Esophagus mucosa (tissue), 1 donor: ENCODE data around the gene MAX. TPM values are rescaled to one million over a fixed set of nuclear protein-coding genes. Genes with fewer than 3 reads are reported as not detected.
"Not testable (repeated sequence)": the region's sequence is repeated elsewhere in the genome, so short reads cannot be mapped to it uniquely, and the experiment has no call there.

Source experiments
- ATAC-seq: fragments of 200-7000 bp; cut with Tn5 transposase; one replicate; pipeline ENCODE4 v1.9.1; 2020
- total RNA-seq: library from RNA; stranded (reverse); gene quantifications from one replicate; pipeline ENCODE4 v1.2.4, GENCODE V29; 2023
- donor health status: DM: yes; HTN: yes; CAD: no.

Gene MAX
- total RNA-seq, 1 donor from 2014 or later, result 90.8 TPM

DNA sequence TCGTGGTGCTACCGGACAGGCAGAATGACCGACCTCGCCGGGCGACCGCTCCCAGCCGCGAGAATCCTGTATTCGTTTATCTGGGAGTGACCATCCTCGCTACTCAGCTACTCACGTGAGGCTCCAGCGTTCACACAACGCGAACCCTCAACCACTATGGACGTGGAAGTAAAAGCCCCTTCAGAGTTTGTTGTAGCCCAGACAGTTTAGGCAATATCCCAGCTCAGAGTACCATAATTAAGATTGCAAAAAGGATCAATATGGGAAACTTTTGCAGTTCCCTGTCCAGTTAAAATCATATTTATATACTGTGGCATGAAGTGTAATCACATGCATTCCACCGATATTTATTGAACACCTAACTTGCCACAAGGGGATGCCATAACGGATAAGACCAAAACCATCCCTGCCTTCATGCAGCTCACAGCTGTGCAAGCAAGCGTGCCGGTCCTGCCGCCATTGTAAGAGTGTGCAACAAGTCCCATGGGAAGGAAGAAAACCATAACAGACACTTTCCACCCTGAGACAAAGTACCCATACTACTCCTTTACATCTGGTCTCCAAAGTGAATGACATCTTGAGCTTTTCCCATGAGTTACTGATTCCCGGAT, 938 bp upstream of the MAX start:
- ATAC-seq, result no peak

DNA sequence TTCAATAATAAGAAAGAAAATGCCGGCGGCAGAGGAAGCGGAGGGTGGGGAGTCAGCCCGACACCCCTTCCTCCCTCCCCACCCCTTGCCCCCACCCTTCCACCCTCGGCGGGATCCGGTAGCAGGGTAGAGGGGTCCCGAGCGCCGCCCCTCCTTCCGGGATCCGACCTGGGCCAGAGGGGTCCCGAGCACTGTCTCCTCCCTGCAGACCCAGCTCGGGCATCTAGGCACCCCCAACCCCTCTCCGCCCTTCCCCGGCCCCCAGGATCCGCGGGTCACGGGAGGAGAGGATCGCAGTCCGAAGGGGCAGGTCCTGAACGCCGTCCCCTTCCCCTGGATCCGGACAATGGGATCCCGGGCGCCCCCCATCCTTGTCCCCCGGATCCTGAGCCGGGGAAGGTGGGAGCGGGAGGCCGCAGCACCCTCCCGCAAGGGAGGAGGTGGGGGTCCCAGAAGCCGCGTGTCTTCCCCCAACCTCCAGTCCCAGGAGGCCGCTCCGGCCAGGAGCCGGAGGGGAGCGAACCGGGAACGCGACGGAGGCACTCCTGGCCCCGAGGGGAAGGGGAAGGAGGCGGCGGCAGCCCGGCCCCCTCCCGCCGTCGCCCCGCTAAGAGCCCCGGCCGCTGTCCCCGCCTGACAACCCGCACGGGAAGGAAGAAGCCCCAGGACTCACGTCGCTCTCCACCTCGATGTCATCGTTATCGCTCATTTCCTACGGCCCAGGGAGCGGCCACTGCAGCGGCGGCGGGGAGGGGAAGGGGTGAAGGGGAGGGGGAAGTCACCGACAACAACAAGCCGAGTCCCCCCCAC, 481 bp downstream of the MAX start:
- ATAC-seq, result peak; percentile 9

DNA sequence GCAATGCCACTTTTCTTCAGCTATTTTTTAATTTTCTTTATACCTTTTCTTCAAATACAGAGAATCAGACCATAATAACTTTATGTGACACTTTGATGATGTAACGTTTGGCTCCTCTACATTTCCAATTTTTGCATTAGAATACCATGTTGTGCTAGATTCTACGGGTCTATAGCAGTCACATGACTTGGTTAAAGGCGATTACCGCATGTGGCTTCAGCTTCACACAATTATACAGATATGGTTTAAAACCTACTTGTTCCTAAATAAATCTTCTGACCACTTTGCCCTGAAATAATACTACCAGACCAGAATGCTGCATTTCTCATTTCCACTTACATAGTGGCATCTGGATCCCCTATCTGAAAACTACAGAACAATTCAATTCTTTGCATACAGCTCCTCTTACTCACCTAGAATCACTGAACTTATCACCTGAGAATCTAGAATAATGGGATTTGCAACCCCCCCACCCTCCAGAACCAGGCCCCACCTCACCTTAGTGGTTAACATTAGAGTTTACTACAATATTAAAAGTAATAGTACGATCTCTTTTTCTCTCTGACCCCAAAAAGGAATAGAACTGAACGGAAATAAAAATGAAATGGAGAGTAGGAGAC, 1.3 kb downstream of the MAX start:
- ATAC-seq, result no peak

DNA sequence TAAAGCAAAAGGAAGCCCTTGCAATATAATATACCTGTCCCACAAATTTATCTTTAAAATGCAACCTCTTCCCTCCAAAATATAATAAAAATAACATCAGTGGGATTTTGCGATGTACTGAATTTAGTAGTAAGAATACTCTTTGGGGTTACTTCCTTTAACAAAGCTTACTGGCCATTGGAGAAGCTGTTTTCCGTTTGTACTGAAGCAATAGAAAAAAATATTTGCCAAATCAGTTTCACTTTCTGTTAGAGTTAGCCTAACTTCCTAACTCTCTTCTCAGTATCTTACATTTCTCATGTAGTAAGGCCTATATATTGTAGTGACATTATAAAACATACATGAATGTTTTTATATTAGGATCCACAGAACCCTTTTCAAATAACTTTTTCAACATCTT, 3.7 kb downstream of the MAX start:
- ATAC-seq, result no peak

DNA sequence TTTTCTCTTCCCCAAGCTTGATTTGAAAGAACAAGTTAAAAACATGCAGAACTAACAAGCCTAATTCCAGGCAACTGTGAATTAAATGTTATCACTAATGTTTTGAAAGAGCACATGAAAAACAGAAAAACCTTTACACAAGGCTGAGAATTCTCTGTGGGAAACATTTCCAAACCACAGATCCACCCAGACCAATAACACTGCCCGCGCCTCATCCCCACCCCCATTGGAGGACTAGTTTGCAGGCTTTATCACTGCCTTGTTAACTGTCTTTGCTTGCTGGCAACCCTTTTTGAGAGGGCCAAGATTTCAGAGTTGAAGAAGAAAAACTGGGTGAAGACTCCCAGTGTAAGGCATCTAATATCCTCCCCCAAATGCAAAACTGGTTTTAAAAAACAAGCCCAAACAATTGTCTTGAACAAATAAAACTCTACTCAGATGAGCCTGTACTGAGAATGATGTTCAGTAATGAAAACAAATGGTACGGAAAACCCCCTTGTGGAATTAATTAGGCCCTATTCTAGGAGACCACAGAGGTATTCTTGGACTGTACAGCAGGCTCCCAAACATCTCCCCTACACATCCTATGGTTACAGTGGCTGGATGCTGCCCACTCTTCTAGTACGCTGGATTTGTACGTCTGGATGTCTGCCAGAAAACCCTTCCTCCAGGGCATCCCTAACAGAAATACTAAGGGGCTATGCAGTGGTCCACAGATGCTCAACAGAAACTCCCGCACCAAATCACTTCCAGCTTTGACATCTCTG, 5.8 kb downstream of the MAX start:
- ATAC-seq, result no peak

DNA sequence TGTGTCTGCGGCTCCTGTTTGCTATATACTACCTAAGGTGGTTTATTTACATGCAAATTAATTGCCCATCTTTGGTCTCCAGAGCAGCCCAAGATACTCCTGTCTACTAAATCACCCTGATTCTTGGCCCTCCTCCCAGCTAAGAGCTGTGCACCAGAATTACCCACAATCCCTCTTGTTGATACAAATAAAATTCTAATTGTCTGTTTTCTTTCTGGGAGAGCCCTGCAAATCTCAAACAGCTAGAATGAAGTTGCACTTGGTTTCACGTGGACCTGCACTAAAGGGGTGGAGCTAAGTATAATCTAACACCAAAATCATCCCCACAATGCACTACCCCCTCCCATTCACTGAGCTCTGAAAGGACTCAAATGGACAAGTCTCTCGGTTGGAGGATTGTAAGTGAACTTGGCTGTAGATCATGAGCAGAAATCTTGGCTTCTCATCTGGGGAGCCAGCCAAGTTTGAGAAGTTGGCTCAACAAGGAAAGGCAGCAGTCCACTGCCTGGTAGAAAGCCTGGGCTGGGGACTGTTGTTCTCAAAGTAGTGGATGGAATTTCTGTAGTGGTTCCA, 6.6 kb downstream of the MAX start:
- ATAC-seq, result no peak

DNA sequence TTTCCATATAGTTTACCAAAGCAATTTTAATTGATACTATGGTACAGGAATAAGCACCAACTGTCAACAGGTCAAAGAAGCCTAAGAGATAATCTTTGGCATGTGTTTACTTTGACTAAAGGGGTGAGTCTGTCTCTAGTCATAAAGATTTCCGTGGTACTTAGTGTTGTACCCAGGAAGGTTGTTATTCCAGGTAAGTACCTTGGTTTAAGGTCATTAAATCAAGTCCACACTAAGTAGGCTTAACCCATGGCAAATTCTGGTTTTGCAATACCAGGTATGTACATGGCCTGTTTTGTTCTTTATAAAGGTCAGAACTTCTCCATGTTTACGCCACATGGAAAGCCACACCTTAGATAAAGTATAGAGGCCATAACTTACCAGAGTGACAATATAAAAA, 10.0 kb downstream of the MAX start:
- peak; percentile 85 for ATAC-seq

DNA sequence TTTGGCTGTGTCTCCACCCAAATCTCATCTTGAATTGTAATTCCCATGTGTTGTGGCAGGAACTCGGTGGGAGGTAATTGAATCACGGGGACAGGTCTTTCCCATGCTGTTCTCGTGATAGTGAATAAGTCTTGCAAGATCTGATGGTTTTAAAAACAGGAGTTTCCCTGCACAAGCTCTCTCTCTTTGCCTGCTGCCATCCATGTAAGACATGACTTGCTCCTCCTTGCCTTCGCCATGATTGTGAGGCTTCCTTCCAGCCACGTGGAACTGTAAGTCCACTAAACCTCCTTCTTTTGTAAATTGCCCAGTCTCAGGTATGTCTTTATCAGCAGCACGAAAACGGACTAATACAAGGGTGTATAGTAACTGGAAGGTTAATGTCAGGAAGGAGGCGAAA, 14.5 kb downstream of the MAX start:
- not testable (repeated sequence) for ATAC-seq

DNA sequence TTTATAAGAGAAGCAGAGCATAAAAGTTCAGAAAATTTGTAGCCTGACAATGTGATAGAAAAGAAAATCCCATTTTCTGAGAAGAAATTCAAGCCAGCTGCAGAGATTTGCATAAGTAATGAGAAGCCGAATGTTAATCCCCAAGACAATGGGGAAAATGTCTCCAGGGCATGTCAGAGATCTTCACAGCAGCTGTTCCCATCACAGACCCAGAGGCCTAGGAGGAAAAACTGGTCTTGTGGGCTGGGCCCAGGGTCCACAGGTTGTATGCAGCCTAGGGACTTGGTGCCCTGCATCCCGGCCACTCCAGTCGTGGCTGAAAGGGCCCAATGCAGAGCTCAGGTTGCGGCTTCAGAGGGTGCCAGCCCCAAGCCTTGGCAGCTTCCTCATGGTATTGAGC, 15.6 kb downstream of the MAX start:
- ATAC-seq, result not testable (repeated sequence)

DNA sequence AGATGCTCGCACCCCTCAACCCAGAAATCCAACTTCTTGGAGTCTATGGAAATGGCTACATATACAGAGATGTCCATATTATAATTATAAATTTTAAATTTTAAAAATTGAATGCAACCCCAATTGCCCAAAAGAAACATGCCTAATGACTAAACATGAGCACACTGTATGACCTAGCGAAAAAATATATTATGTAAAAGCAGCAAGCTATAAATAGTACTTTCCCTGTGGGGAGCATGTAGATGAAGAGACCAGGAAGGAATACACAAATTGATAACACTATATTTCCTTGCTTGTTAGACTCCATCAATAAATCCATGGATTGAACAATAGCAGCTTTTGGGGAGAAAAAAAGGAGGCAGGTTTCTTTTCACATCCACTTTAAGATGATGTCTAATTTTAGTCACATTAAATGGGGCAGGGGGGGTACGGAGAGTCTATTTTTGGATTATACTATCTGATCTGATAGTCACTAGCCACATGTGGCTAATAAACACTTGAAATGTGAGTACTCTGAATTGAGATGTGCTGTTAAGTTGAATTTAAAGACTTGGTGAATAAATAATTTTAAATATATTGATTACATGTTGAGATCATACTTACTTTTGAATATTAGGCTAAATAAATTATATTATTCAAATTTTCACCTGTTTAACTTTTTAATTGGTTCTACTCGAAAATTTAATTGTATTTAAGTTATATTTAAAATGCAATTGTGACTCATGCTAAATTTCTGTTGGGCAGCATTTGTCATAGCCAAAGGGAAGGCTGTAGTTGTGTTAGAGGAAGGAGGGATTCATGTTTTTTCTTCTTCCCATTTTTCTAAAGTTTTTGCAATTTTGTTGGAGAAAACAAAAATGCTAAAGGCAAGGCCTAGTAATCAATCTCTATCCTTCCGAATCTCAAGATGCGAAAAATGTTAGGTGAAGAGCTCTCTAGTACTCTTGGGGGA, 17.5 kb downstream of the MAX start:
- ATAC-seq, result no peak

DNA sequence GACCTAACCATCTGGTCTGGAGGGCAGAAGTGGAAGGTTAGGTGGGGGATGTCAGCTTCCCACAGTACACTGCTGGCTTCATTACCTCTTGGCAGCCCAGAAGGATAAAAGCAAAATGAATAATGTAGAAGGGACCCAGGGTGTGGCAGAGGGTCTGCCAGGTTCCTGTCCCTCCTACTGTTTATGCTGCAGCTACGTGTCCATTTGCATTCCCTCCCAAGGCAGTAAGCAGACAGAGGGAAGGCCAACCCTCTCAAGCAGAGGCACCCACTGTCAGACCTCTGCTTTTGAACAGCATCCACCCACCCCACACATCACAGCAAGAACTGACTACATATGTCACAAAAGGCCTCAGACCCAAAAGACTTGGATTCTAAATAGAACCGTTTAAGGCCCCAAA, 19.4 kb downstream of the MAX start:
- ATAC-seq, result no peak

DNA sequence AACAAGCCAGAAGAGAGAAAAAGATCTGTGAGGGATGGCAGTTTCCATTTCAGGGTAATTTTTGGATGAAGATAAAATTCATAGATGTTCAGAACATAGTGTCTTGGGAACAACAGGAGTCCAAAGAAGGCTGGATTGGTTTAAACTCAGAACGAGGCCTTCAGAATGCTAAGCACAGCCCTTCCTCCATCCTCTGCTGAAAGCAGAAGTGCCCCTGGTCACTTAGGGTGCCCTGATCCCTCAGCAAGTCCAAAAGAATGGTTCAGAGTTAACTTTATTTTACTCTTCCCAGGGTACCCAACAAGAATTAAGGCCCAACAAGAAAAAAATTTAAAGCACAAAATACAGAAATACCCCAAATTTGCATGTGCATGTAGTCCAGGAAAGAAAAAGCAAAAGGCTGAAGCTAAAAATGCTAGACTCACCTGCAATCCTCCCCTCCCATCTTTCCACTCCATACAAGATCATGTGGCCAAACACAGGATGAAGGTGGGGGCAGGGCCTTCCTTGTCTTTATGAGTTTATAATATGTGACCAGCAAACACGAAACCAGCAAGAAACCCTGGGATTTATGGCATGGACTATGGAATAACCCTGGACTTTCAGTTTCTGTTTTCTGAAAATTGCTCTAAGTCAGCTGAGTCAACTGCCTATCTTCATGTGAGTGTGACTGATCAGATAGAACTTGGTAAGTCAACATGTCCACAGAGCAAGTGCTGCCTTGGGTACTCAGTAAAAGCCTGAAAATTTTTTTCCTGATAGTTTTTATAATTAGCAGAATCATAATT, 21.2 kb downstream of the MAX start:
- no peak for ATAC-seq

DNA sequence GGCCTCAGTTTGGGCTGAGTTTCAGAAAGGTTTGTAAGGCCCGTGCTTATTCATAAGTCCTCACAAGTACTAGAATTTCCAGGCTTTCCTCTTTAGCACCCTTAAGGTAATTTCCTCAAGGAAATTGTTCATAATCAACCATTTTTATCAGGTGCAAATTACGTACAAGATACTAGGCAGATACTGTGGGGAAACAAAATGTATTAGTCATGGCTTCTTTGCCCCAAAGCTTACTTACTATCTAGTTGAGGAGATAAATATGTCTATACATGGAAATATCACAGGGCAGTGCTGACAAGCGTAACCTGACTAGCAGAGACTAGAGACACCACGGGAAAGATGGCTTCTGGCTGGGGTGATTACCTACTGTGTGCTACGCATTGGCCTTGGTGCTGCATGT, 22.5 kb downstream of the MAX start:
- ATAC-seq, result peak; percentile 39

DNA sequence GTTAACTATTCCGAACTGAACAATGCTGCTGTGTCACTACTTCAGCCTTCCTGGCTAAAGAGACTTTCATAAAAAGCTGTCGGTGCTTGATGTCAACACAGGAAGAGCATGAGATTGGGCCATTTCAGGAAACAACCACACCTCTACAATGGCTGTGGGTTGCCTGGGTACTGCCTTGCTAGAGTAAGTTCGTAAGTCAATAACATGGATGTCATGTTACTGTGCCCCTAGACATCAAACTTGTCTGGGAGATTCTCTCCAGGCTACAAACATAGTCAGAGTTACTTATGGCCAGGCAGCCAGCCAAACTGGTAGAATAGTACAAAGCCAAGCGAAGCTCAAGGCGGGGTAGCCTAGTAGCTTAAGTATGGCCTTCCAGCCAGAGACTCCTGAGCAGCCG, 23.1 kb downstream of the MAX start:
- peak; percentile 69 for ATAC-seq

DNA sequence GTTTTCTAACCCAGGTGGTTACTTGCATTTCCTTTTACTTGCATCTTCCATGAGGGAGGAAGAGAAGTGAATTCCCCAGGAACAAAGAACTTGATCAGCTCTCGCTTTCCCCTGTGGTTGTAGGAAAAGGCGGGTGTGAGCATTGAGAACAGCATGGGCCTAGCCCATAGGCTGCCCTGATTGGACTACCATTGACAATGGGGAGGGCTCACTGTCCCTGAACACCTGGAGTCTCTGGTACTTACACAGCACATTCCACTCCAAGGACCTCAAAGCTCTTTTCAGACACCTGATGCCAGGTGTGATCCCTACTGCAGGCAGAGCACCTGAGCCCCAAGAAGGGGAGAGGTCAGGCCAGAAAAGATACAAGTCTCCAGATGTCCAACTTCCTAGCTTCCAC, 25.0 kb downstream of the MAX start:
- ATAC-seq, result no peak

DNA sequence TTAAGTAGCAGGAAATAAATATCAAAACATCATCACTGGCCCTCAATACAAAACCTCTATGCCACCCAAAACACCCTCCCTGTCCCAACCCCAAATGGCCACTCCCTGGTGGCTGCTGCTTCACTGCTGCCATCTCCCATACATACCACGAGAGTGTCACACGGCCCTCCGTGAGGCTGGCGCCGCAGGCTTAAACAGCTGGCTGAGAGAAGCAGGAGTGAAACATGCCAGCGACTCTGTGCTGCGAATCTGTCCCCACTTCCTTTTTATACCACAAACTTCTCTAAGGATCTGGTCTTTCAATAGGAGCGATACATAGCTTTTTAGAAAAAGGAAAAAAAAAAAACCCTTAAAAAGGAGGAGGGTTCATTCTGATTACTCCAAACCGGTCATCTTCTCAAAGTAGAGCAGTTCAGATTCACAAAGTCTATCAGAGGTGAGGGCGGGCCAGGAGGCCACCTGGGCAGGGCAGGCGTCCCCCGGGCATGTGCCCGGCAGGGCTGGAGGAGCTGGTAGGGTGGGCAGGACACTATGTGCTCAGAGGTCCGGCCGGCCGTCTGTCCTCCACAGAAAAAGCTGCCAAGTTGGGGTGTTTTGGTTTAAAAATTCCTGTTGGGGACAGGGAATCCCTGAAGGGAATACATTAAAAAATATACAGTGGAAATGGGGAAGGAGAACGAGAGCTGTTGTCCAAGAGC, 26.5 kb downstream of the MAX start:
- no peak for ATAC-seq

DNA sequence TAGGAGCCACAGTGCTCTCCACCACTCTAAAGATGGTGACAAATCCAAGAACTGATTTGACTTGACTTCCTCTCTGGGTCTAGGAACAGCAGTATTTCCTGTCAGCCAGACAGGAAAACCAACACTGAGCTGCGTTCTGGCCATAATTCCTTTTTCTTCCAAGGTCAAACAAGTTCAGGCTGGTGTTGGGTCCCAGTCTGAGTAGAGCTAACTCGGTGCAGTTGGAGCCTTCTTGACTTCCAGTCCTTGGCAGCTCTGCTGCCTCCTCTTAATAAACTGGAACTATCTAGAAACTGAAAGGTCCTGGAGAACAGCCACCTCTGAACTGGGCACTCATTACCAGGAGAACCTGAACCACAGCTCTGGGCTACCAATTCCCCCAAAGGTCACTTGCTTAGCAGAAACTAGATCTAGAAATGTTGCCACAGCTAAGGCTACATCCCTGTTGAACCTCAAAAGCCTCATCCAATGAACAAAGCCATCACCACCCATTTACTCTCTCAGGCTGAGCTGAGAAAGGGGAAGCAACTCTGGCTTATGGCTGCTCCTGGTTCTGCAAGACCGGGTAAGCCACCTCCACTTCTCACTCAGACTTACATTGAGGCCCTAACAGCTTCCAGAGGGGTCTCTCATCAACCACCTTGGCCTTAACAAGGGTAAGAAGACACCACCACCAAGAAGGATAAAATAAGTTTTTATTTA, 27.7 kb downstream of the MAX start:
- no peak for ATAC-seq

DNA sequence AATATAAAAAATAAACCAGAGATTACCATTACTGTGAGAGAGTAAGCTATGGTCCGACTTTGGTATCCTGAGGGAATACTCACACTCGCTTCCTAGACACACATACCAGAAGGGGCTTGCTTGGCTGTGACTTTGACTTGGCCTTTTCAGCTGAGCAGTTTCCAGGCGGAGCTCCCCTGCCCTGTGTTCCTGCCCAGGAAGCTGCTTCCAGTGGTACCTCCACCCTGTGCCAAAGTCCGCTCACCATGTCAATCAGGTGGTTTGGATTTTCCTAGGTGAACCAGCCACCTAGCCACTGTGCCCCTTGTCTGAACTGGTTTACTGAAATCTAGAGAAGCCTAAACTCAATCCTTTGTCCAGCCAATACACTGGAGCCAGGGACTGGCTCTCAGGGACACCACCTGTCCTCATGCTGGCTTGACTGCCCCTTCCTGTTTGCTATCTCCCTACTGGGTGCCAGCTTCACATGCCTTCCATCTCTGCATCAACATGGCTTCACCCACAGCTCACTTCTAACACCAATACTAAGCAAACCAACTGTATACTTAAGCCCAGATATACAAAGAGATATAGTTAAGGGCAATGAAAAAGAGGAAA, 28.6 kb downstream of the MAX start:
- no peak for ATAC-seq

DNA sequence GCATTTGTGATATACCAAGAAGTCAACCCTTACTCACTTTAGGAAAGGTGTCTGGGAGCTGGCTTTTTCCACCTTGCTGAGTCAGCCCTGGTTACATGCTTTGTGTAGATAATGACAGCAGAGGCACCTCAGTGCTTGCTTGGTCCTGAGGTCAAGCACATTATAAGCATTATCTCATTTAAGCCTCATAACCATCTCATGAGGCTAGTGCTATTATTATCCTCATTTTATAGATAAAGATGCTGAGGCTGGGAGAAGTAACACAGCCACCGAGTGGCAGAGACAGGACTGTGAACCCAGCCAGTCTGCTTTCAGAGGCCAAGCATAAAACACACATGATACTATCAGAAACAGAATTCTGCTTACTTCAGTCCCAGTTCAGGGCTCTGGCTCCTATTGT, 29.4 kb downstream of the MAX start:
- ATAC-seq, result no peak
